Measurements from ENCODE around the gene ATXN1.

The ATXN1 gene

GRCh38 chr6:16450285-16450684 is 311.0 kb downstream of the ATXN1 start:
- no peaks in the 10 kb centered on the region for H3K4me1 Mint-ChIP-seq
- no peak overlapping the region for H3K4me3 Mint-ChIP-seq
- no peaks in the 10 kb centered on the region for H3K27me3 Mint-ChIP-seq (ENCODE audit: low read depth, poor library complexity)
- no peaks in the 10 kb centered on the region for H3K36me3 Mint-ChIP-seq (ENCODE audit: low read depth)
- no peak overlapping the region for H3K27ac Mint-ChIP-seq
- TF ChIP-seq CTCF (IDR thresholded peaks at IDR 0.05): no peak
- H3K9me3 Mint-ChIP-seq: peaks cover 4% of the 10 kb centered on the region
- DNase-seq: no peak

DNA sequence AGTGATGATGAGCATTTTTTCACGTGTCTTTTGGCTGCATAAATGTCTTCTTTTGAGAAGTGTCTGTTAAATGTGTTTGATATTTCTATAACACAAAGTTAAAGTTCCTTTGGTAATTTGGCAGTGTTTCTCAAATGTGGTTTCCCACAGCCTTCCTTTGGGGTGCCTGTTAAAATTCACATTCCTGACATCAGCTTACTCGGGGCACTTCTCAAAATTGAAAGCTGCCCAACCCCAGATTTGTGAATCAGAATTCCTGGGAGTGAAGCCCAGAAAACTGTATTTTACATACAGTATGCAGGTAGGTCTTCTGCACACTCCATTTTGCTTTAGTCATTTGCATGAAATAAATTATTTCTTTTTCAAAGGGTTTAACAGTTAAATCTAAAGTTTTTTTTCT is 315.0 kb downstream of the ATXN1 start:
- Mint-ChIP-seq H3K4me3 (no peak overlapping the region), H3K4me1 (peaks cover 11% of the 10 kb centered on the region), H3K36me3 (ENCODE audit: low read depth) (no peaks in the 10 kb centered on the region), H3K27ac (no peak overlapping the region), H3K9me3 (no peaks in the 10 kb centered on the region), H3K27me3 (ENCODE audit: low read depth, poor library complexity) (no peaks in the 10 kb centered on the region)
- no peak for TF ChIP-seq CTCF (IDR thresholded peaks at IDR 0.05)
- DNase-seq: no peak

GRCh38 chr6:16442031-16442430 is 319.2 kb downstream of the ATXN1 start:
- Mint-ChIP-seq H3K9me3 (no peaks in the 10 kb centered on the region), H3K27me3 (ENCODE audit: low read depth, poor library complexity) (no peaks in the 10 kb centered on the region), H3K4me1 (peaks cover 11% of the 10 kb centered on the region), H3K36me3 (ENCODE audit: low read depth) (no peaks in the 10 kb centered on the region), H3K4me3 (no peak overlapping the region), H3K27ac (no peak overlapping the region)
- TF ChIP-seq CTCF (IDR thresholded peaks at IDR 0.05): no peak
- no peak for DNase-seq

DNA sequence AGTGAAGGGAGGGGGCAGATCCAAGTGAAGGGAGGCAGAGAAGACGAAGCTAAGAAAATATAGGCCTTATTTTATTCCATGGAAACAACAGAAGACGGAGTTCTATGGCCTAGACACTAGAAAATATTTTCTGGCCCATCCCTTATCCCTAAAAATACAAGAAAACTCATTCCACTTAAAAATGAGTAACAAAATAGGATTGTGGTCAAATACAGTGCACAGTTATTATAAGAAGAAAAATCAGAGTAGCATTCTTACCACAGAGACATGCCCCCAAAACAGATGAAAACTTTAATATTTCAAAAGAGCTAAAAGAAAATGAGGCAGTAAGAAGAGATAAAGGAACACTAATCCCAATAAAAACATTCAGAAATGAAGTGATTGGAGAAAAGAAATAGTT is 320.0 kb downstream of the ATXN1 start:
- TF ChIP-seq CTCF (IDR thresholded peaks at IDR 0.05): no peak
- Mint-ChIP-seq H3K27ac (no peak overlapping the region), H3K9me3 (no peaks in the 10 kb centered on the region), H3K27me3 (ENCODE audit: low read depth, poor library complexity) (no peaks in the 10 kb centered on the region), H3K4me3 (no peak overlapping the region), H3K36me3 (ENCODE audit: low read depth) (no peaks in the 10 kb centered on the region), H3K4me1 (peaks cover 11% of the 10 kb centered on the region)
- no peak for DNase-seq

DNA sequence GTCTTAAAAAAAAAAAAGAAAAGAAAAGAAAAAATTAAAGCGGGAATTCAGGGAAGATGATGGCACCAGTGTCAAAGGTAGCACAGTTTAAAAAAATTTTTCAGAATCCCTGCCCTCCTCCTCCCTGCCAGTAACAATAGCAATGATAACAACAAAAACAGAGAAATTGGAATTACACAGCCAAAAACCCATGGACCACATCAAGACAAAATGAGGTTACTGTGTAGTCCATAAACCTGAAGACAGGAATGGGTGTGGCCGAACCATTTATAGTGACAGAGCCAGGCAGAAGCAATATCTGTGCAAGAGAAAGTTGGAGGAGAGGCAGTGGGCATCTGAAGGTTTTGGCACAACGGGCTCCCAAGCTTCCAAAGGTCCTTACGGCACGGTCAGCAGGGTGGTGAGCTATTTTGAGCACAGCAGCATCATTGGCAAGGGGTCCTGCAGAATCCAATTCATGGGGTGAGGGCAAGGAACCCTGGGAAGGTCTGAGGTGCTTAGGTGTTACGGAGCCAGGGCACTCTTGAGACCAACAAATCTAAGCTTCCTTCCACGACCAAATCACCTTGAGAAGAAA is 320.5 kb downstream of the ATXN1 start:
- Mint-ChIP-seq H3K4me1 (peaks cover 11% of the 10 kb centered on the region), H3K27me3 (ENCODE audit: low read depth, poor library complexity) (no peaks in the 10 kb centered on the region), H3K4me3 (no peak overlapping the region), H3K27ac (no peak overlapping the region), H3K36me3 (ENCODE audit: low read depth) (no peaks in the 10 kb centered on the region), H3K9me3 (no peaks in the 10 kb centered on the region)
- no peak for DNase-seq
- TF ChIP-seq CTCF (IDR thresholded peaks at IDR 0.05): no peak
